ENCODE results near the gene ZNRF3.

Gene ZNRF3

GRCh38 chr22:29098296-29098695 lies 214.9 kb downstream of the ZNRF3 start:
- DNase-seq, result no peak

GRCh38 chr22:29102300-29102699 lies 218.9 kb downstream of the ZNRF3 start:
- DNase-seq, result no peak

DNA sequence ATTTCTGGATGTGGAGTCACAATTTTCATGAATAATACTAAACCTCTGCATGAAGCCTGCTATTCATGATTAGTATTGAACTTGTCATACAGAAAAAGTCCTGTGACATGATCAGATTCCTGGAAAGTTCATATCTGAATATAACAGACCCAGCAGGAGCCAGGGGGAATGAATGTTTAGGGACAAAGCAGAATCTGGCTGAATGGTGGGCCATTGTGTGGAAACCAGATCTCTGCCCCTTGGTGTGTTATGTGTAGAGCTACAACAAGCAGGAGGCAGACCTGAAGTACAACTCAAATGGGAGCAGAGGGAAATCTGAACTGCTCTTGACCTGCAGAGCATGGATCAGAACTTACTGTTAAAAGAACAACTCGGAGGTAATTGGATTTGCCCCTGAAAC lies 219.7 kb downstream of the ZNRF3 start:
- no peak for DNase-seq

DNA sequence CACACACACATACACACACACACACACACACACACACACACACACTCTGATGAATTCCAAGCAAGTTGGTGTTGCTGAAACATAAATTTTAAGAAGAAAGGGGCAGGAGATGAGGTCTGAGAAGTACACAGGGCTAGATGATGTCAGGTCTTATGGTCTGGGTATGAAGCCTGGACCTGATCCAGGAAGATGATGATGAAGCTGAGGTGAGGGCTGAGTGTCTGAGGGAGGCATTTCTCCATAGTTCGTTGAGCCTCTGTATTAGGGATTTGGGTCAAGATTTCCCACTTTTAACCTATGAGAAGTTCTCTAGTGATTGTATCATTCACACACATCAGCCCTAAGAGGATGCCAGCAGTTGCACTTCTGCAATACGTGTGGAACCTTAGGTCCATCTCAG lies 222.1 kb downstream of the ZNRF3 start:
- DNase-seq, result no peak

DNA sequence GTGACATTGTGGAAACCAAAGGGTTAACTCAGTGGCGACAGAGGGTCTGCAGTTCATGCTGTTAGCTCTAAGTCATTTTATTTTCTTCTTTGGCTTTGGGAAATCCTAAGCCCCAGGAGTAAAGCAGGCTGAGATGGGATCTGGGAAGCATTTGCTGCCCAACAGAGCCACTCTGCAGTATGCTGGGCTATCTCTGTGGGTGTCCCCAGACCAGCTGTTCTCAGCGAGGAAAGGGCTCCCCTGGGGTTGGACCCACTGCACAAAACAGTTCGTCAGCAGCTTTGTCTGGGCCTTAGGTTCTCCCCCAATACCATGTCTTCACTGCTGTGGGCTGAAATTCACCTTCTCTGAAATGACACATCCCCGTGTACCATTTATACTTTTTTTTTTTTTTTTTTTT lies 223.5 kb downstream of the ZNRF3 start:
- DNase-seq, result no peak
